Kidney (tissue), 14 donors: ENCODE data around the gene MLLT3. TPM values are rescaled to one million over a fixed set of nuclear protein-coding genes. Genes with fewer than 3 reads are reported as not detected.

Experiments used
- DNase-seq, 5 donors: peaks; one replicate each; pipeline ENCODE4 v3.0.0-alpha.2; 2013 to 2020
- FAIRE-seq: peaks from 2 replicates; lab custom pipeline; 2012; peaks lifted over from hg19 to GRCh38; lab: Jason Lieb, UNC
- H3K27ac ChIP-seq, 2 donors: one replicate each; pipeline ENCODE4 v1.7.0; 2013; ENCODE audit warnings: low read depth in 2 of 2, low read length in 2 of 2, inconsistent platforms in 1 of 2
- H3K27me3 ChIP-seq: one replicate; pipeline ENCODE4 v1.7.1; 2013; ENCODE audit warnings: low read length, inconsistent platforms; ENCODE audit not compliant: control insufficient read depth, insufficient read depth
- H3K36me3 ChIP-seq, 3 donors: one replicate each; pipeline versions ENCODE4 v1.7.0 to v1.7.1; 2013; ENCODE audit warnings: low read length in 3 of 3, control low read depth in 1 of 3, inconsistent platforms in 1 of 3; ENCODE audit not compliant: insufficient read depth in 3 of 3, control insufficient read depth in 2 of 3
- H3K4me1 ChIP-seq, 3 donors: one replicate each; pipeline versions ENCODE4 v1.7.0 to v1.7.1; 2013; ENCODE audit warnings: low read length in 3 of 3, inconsistent platforms in 1 of 3, low read depth in 1 of 3; ENCODE audit not compliant: control insufficient read depth in 2 of 3, insufficient read depth in 2 of 3
- H3K4me3 ChIP-seq, 3 donors: one replicate each; pipeline versions ENCODE4 v1.7.0 to v1.8.1; 2013; ENCODE audit warnings: low read length in 3 of 3, control low read depth in 1 of 3, inconsistent platforms in 1 of 3
- H3K9ac ChIP-seq, 3 donors: one replicate each; pipeline versions ENCODE4 v1.7.0 to v1.7.1; 2013; ENCODE audit warnings: low read length in 3 of 3, control low read depth in 1 of 3, inconsistent platforms in 1 of 3
- H3K9me3 ChIP-seq, 3 donors: one replicate each; pipeline versions ENCODE4 v1.7.0 to v1.7.1; 2013; ENCODE audit warnings: low read length in 3 of 3, control low read depth in 1 of 3, inconsistent platforms in 1 of 3; ENCODE audit not compliant: control insufficient read depth in 2 of 3, insufficient read depth in 1 of 3
- intact Hi-C: fragments of 100-400 bp; cut with DNase I; formaldehyde crosslinking; loops from one replicate; pipeline ENCODE4 v1.11.1; 2022
- polyA plus RNA-seq: library from polyadenylated mRNA; stranded (reverse); fragments of 350-450 nt; fragmentation: Illumina TruSeq; extraction: RNeasy Lipid Tissue Mini Kit (QIAGEN cat#74804); gene quantifications from one replicate; pipeline ENCODE4 v1.2.3, GENCODE V29; 2014; ENCODE audit warnings: low read depth, low replicate concordance; ENCODE audit not compliant: insufficient read depth
- total RNA-seq: library from RNA; stranded (reverse); fragmentation: NEBNext Ultra II Directional; extraction: Animal tissue kit (Norgen Biotek cat#: 25700); gene quantifications from one replicate; pipeline ENCODE4 v1.2.1, GENCODE V29; 2021
- TF ChIP-seq, protein P1 (sequence below): IDR thresholded peaks from 3 replicates; pipeline ENCODE4 v1.5.1; 2012; ENCODE audit warnings: mild to moderate bottlenecking, moderate library complexity, borderline replicate concordance; ENCODE audit not compliant: insufficient read depth; ENCODE audit errors: extremely low read depth
- donor health status: control.
- donor health status: control.
- donor health status: control.
- donor health status: control.
- donor health status: control.
- donor health status: DM: yes; HTN: yes; CAD: no.
- donor health status: Normal renal cell carcinoma (clear cell type).

Gene MLLT3
- total and polyA plus RNA-seq, 2 donors from 2014 or later, result 15.8 to 19.7 TPM

DNA sequence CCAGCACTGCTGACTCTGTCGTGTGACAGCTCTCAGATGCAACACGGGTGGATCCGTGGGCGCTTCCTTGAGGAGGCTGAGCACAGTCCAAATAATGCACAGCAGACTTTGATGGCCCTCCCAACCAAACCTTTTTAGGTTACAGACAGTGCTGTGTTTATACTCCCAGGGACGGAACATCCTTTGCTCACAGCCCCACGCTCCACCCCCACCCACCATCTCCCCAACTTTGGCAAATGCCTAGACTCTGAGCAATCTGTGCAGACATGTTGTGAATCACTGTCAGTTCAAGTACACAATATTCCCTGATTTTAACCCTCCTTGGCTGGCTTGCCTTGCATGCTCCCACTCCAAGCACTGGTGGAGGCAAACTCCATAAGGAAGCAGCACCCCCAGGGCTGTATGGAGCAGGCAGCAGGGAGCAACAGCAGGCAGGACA, 324.6 kb downstream of the MLLT3 start:
- DNase-seq (no peak), FAIRE-seq (no peak)
- Histone ChIP-seq H3K4me3 (no peak overlapping the region), H3K27me3 (no peaks in the 10 kb centered on the region), H3K9ac (no peak overlapping the region), H3K27ac (no peak overlapping the region), H3K9me3 (no peaks in the 10 kb centered on the region), H3K36me3 (no peaks in the 10 kb centered on the region), H3K4me1 (no peaks in the 10 kb centered on the region)
- TF ChIP-seq, protein P1, sequence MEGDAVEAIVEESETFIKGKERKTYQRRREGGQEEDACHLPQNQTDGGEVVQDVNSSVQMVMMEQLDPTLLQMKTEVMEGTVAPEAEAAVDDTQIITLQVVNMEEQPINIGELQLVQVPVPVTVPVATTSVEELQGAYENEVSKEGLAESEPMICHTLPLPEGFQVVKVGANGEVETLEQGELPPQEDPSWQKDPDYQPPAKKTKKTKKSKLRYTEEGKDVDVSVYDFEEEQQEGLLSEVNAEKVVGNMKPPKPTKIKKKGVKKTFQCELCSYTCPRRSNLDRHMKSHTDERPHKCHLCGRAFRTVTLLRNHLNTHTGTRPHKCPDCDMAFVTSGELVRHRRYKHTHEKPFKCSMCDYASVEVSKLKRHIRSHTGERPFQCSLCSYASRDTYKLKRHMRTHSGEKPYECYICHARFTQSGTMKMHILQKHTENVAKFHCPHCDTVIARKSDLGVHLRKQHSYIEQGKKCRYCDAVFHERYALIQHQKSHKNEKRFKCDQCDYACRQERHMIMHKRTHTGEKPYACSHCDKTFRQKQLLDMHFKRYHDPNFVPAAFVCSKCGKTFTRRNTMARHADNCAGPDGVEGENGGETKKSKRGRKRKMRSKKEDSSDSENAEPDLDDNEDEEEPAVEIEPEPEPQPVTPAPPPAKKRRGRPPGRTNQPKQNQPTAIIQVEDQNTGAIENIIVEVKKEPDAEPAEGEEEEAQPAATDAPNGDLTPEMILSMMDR, result no peak
- intact Hi-C loops, result no loop called here

DNA sequence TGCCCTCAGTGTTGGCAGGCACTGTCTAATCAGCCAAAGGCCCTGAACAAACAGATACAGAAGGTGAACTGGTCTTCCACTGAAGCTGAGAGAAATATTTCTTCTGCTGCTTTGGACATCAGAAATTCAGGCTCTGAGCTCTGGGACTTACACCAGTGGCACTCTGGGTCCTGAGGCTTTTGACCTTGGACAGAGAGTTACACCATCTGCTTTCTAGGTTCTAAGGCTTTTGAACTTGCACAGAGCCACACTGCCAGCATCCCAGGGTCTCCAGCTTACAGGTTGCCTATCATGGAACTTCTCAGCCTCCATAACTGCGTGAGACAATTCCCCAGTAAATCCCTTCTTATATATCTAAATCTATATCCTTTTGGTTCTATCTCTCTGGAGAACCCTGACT, 326.7 kb downstream of the MLLT3 start:
- FAIRE-seq, result no peak
- Histone ChIP-seq H3K9me3 (no peaks in the 10 kb centered on the region), H3K9ac (no peak overlapping the region), H3K27me3 (no peaks in the 10 kb centered on the region), H3K4me3 (no peak overlapping the region), H3K4me1 (no peaks in the 10 kb centered on the region), H3K27ac (no peak overlapping the region), H3K36me3 (no peaks in the 10 kb centered on the region)
- DNase-seq, result no peak
- TF ChIP-seq, protein P1, result no peak
- intact Hi-C loops, result no loop called here

DNA sequence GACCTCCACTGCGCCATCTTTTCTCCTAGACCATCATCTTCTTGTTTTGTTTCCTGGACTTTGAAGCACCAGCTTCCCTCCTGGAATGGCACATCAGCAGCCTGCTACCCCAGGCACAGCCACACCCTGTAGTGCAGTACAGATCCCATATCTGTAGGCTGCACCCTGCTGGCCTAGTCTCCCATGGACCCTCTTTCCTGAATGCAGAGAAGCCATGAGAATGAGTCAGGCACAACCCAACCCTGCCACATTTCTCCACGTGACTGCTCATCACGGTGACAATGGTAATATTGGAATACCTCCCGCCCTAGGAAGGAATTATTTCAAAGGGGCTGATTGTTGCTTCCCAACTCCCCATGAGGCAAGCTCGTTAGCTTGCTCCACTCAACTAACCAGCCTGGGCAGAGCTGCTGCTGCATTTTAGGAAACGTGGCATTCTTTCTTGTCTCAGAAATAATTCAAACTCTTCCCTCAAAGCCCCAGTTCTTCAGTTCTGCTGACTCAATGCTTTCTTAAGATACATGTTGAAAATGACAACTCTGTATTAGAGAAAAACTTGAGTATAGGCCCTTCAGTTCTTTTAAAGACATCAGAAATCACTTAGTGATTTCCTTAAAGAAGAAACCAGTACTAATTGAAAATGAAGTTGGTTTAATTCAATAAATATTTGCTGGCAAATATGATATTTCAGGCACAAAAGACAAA, 328.1 kb downstream of the MLLT3 start:
- Histone ChIP-seq H3K4me3 (no peak overlapping the region), H3K9ac (no peak overlapping the region), H3K27me3 (no peaks in the 10 kb centered on the region), H3K9me3 (no peaks in the 10 kb centered on the region), H3K36me3 (no peaks in the 10 kb centered on the region), H3K4me1 (no peaks in the 10 kb centered on the region), H3K27ac (no peak overlapping the region)
- TF ChIP-seq, protein P1, result no peak
- DNase-seq (no peak), FAIRE-seq (no peak)
- intact Hi-C loops, result no loop called here
